HG03280 (cell line): ENCODE measurements around the gene CD300LD.

Experiments
- ATAC-seq: cut with Tn5 transposase; IDR thresholded peaks from one replicate; pipeline ENCODE4 v1.9.1; 2021; ENCODE audit warnings: mild to moderate bottlenecking, moderate library complexity; ENCODE audit not compliant: unreplicated experiment

Gene CD300LD

GRCh38 chr17:74545843-74546230 lies 46.2 kb downstream of the CD300LD start, which contains the start of gene CD300C:
CD300C (minus strand) TSS chr17:74546115; CDS start chr17:74545782, 333 bp downstream.
- no peak for ATAC-seq

- no peak for ATAC-seq
Observed at GRCh38 chr17:74544991-74545842, 46.9 kb downstream of the CD300LD start.

GRCh38 chr17:74543891-74544760 lies 48.0 kb downstream of the CD300LD start:
- ATAC-seq: no peak

- ATAC-seq: no peak
Observed at GRCh38 chr17:74543406-74543805, 48.7 kb downstream of the CD300LD start.

GRCh38 chr17:74542727-74543383 lies 49.2 kb downstream of the CD300LD start:
- ATAC-seq: no peak

GRCh38 chr17:74542166-74542565 lies 49.9 kb downstream of the CD300LD start:
- ATAC-seq: no peak

GRCh38 chr17:74541176-74542111 lies 50.6 kb downstream of the CD300LD start:
- ATAC-seq: no peak

GRCh38 chr17:74539281-74539820 lies 52.7 kb downstream of the CD300LD start:
- no peak for ATAC-seq

- no peak for ATAC-seq
Observed at GRCh38 chr17:74536890-74537289, 55.2 kb downstream of the CD300LD start.

GRCh38 chr17:74532115-74532514 lies 60.0 kb downstream of the CD300LD start:
- no peak for ATAC-seq

GRCh38 chr17:74531231-74531761 lies 60.8 kb downstream of the CD300LD start, which contains the start of gene CD300LB:
CD300LB (minus strand) TSS chr17:74531475; CDS start chr17:74531350, 125 bp downstream.
- no peak for ATAC-seq

- no peak for ATAC-seq
Observed at GRCh38 chr17:74530831-74531150, 61.3 kb downstream of the CD300LD start.
